GM18511 (cell line): ENCODE measurements around the gene NIP7.
A peak's percentile ranks its signal among the peaks of the same experiment; 100 is the strongest.

Experiments used
- ATAC-seq: cut with Tn5 transposase; IDR thresholded peaks from one replicate; pipeline ENCODE4 v1.9.1; 2021; ENCODE audit warnings: mild to moderate bottlenecking, moderate library complexity; ENCODE audit not compliant: unreplicated experiment

NIP7 gene

GRCh38 chr16:69318177-69318910 is 21.2 kb upstream of the NIP7 start:
- no peak for ATAC-seq

- no peak for ATAC-seq
Measured at GRCh38 chr16:69318911-69319289, 20.7 kb upstream of the NIP7 start.

GRCh38 chr16:69319381-69319780 is 20.2 kb upstream of the NIP7 start:
- ATAC-seq = no peak

GRCh38 chr16:69319826-69320739 is 19.5 kb upstream of the NIP7 start:
- no peak for ATAC-seq

- no peak for ATAC-seq
Measured at GRCh38 chr16:69320740-69321073, 18.9 kb upstream of the NIP7 start.

GRCh38 chr16:69321080-69321479 is 18.5 kb upstream of the NIP7 start:
- no peak for ATAC-seq

GRCh38 chr16:69322343-69322742 is 17.2 kb upstream of the NIP7 start:
- ATAC-seq = no peak

- ATAC-seq = no peak
Measured at GRCh38 chr16:69323415-69323814, 16.2 kb upstream of the NIP7 start.

GRCh38 chr16:69324013-69324531 is 15.5 kb upstream of the NIP7 start:
- no peak for ATAC-seq

GRCh38 chr16:69324585-69325253 is 14.9 kb upstream of the NIP7 start:
- ATAC-seq = no peak

- no peak for ATAC-seq
Measured at GRCh38 chr16:69325784-69326171, 13.8 kb upstream of the NIP7 start.

- ATAC-seq = no peak
Measured at GRCh38 chr16:69326172-69326873, 13.2 kb upstream of the NIP7 start.

GRCh38 chr16:69327585-69328310 is 11.8 kb upstream of the NIP7 start:
- ATAC-seq = no peak

GRCh38 chr16:69328854-69329316 is 10.7 kb upstream of the NIP7 start:
- ATAC-seq = no peak

GRCh38 chr16:69329369-69330285 is 9.9 kb upstream of the NIP7 start:
- ATAC-seq = peak; percentile 48

- peak; percentile 93 for ATAC-seq
Measured at GRCh38 chr16:69330286-69331109, 9.1 kb upstream of the NIP7 start, which contains the start of gene PDF. TSS of gene PDF (minus strand) at chr16:69330588. CDS start at chr16:69330570, 18 bp downstream.

GRCh38 chr16:69334696-69335095 is 4.9 kb upstream of the NIP7 start:
- no peak for ATAC-seq
